ENCODE data around the gene HEXA. TPM values are rescaled to one million over a fixed set of nuclear protein-coding genes. Genes with fewer than 3 reads are reported as not detected.
"Not testable (repeated sequence)": the region's sequence is repeated elsewhere in the genome, so short reads cannot be mapped to it uniquely, and the experiment has no call there.

The HEXA gene
- 100 to 1,000 TPM in 1 of 3 donors, 10 to 100 TPM in 2; 63.6 to 147 (median 81.1) TPM for total RNA-seq

GRCh38 chr15:72375846-72376581 lies at the start of gene HEXA:
HEXA (minus strand) TSS chr15:72376014; CDS start chr15:72375972, 42 bp downstream.
- no peaks in the 10 kb centered on the region for H3K27me3 ChIP-seq
- no peaks in the 10 kb centered on the region for H3K9me3 ChIP-seq
- intact Hi-C loops (cut with DNase I; ENCODE audit: low total_unique reads): no loop called here
- peak; percentile 97 to 98 for DNase-seq (ENCODE audit: low spot score in 2 of 2)
- peaks cover 0 to 7% of the 10 kb centered on the region in 2 donors for H3K4me1 ChIP-seq
- peak within 1 kb of the TSS; percentile 60 to 87 (median 84) for H3K4me3 ChIP-seq
- peak within 1 kb of the TSS; percentile 87 to 94 for H3K27ac ChIP-seq
- TF ChIP-seq POLR2A (IDR thresholded peaks at IDR 0.05) (peak; percentile 62), POLR2AphosphoS5 (IDR thresholded peaks at IDR 0.05) (peak; percentile 98 to 99 (median 99)), CTCF (IDR thresholded peaks at IDR 0.05) (peak in 2 of 3 donors; percentile 15 to 29)
- H3K36me3 ChIP-seq: no peaks in the 10 kb centered on the region

GRCh38 chr15:72423256-72423655 lies 47.4 kb upstream of the HEXA start:
- no peak overlapping the region for H3K4me3 ChIP-seq
- H3K27ac ChIP-seq: no peak overlapping the region
- no peaks in the 10 kb centered on the region for H3K36me3 ChIP-seq
- H3K4me1 ChIP-seq: no peaks in the 10 kb centered on the region
- intact Hi-C loops (cut with DNase I; ENCODE audit: low total_unique reads): no loop called here
- DNase-seq (ENCODE audit: low spot score in 2 of 2): no peak
- TF ChIP-seq POLR2AphosphoS5 (IDR thresholded peaks at IDR 0.05) (no peak), CTCF (IDR thresholded peaks at IDR 0.05) (no peak), POLR2A (IDR thresholded peaks at IDR 0.05) (no peak)
- no peaks in the 10 kb centered on the region for H3K27me3 ChIP-seq
- peaks cover 4 to 7% of the 10 kb centered on the region in 2 donors for H3K9me3 ChIP-seq

GRCh38 chr15:72421484-72421883 lies 45.7 kb upstream of the HEXA start:
- Histone ChIP-seq H3K4me3 (no peak overlapping the region), H3K36me3 (no peaks in the 10 kb centered on the region), H3K9me3 (peaks cover 4 to 7% of the 10 kb centered on the region in 2 donors), H3K27me3 (no peaks in the 10 kb centered on the region), H3K4me1 (no peaks in the 10 kb centered on the region), H3K27ac (no peak overlapping the region)
- intact Hi-C loops (cut with DNase I; ENCODE audit: low total_unique reads): no loop called here
- DNase-seq (ENCODE audit: low spot score in 2 of 2): no peak
- no peak for TF ChIP-seq POLR2A (IDR thresholded peaks at IDR 0.05)
- TF ChIP-seq CTCF (IDR thresholded peaks at IDR 0.05): no peak
- TF ChIP-seq POLR2AphosphoS5 (IDR thresholded peaks at IDR 0.05): no peak

- DNase-seq (ENCODE audit: low spot score in 2 of 2): no peak
- H3K27me3 ChIP-seq: no peaks in the 10 kb centered on the region
- intact Hi-C loops (cut with DNase I; ENCODE audit: low total_unique reads): no loop called here
- peaks cover 0 to 3% of the 10 kb centered on the region in 2 donors for H3K9me3 ChIP-seq
- TF ChIP-seq POLR2A (IDR thresholded peaks at IDR 0.05) (no peak), CTCF (IDR thresholded peaks at IDR 0.05) (no peak), POLR2AphosphoS5 (IDR thresholded peaks at IDR 0.05) (no peak)
- H3K36me3 ChIP-seq: no peaks in the 10 kb centered on the region
- no peak overlapping the region for H3K4me3 ChIP-seq
- no peaks in the 10 kb centered on the region for H3K4me1 ChIP-seq
- no peak overlapping the region for H3K27ac ChIP-seq
Measured at GRCh38 chr15:72420576-72420975, 44.8 kb upstream of the HEXA start.

- H3K36me3 ChIP-seq; intact Hi-C loops (cut with DNase I; ENCODE audit: low total_unique reads); H3K9me3 ChIP-seq; H3K27me3 ChIP-seq; H3K27ac ChIP-seq; DNase-seq (ENCODE audit: low spot score in 2 of 2); H3K4me1 ChIP-seq; H3K4me3 ChIP-seq: not testable (repeated sequence)
Measured at GRCh38 chr15:72419768-72420167, 44.0 kb upstream of the HEXA start.
